Measurements from ENCODE around the gene CMIP. TPM values are rescaled to one million over a fixed set of nuclear protein-coding genes. Genes with fewer than 3 reads are reported as not detected.

CMIP gene
- total RNA-seq, 4 donors from 2014 or later, result 40.0 to 69.6 (median 47.0) TPM

- in situ Hi-C loops (cut with MboI; ENCODE audit: low pct_ligation_motif_present in 1 of 4, low pct_unique_long_range_greater_than_20kb in 1 of 4, low sequenced_read_pairs in 3 of 4), result no loop called here
- intact Hi-C loops (cut with DNase I; ENCODE audit: low total_unique reads), result no loop called here
- no peaks in the 10 kb centered on the region for H3K9me3 ChIP-seq
- no peaks in the 10 kb centered on the region for H3K36me3 ChIP-seq
- H3K27me3 ChIP-seq, result no peaks in the 10 kb centered on the region
- TF ChIP-seq, protein P1, sequence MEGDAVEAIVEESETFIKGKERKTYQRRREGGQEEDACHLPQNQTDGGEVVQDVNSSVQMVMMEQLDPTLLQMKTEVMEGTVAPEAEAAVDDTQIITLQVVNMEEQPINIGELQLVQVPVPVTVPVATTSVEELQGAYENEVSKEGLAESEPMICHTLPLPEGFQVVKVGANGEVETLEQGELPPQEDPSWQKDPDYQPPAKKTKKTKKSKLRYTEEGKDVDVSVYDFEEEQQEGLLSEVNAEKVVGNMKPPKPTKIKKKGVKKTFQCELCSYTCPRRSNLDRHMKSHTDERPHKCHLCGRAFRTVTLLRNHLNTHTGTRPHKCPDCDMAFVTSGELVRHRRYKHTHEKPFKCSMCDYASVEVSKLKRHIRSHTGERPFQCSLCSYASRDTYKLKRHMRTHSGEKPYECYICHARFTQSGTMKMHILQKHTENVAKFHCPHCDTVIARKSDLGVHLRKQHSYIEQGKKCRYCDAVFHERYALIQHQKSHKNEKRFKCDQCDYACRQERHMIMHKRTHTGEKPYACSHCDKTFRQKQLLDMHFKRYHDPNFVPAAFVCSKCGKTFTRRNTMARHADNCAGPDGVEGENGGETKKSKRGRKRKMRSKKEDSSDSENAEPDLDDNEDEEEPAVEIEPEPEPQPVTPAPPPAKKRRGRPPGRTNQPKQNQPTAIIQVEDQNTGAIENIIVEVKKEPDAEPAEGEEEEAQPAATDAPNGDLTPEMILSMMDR (IDR thresholded peaks at IDR 0.05), result no peak
- TF ChIP-seq POLR2AphosphoS5 (IDR thresholded peaks at IDR 0.05) (no peak), POLR2A (IDR thresholded peaks at IDR 0.05) (no peak), EP300 (IDR thresholded peaks at IDR 0.05; ENCODE audit: low read depth) (no peak)
- H3K4me1 ChIP-seq, result peaks cover 0 to 20% (median 13%) of the 10 kb centered on the region in 4 donors
- WGBS, 2 donors (ENCODE audit: low coverage in 1 of 2), result 93 to 100% methylated on average over 1 to 4 of the region's 4 CpGs
- no peak overlapping the region for H3K4me3 ChIP-seq
- no peak for DNase-seq
- no peak overlapping the region for H3K27ac ChIP-seq
These were observed 126.6 kb downstream of the CMIP start for GRCh38 chr16:81571175-81571574.

GRCh38 chr16:81571592-81572385 lies 127.2 kb downstream of the CMIP start:
- DNase-seq, result no peak
- Histone ChIP-seq H3K4me1 (peaks cover 0 to 20% (median 13%) of the 10 kb centered on the region in 4 donors), H3K27ac (no peak overlapping the region), H3K27me3 (no peaks in the 10 kb centered on the region), H3K4me3 (no peak overlapping the region), H3K36me3 (no peaks in the 10 kb centered on the region), H3K9me3 (no peaks in the 10 kb centered on the region)
- intact Hi-C loops (cut with DNase I; ENCODE audit: low total_unique reads), result no loop called here
- in situ Hi-C loops (cut with MboI; ENCODE audit: low pct_ligation_motif_present in 1 of 4, low pct_unique_long_range_greater_than_20kb in 1 of 4, low sequenced_read_pairs in 3 of 4), result no loop called here
- 92 to 94% methylated on average over 10 to 24 of the region's 24 CpGs for WGBS, 2 donors (ENCODE audit: low coverage in 1 of 2)
- TF ChIP-seq POLR2A (IDR thresholded peaks at IDR 0.05) (no peak), POLR2AphosphoS5 (IDR thresholded peaks at IDR 0.05) (no peak)
- TF ChIP-seq, protein P1 (IDR thresholded peaks at IDR 0.05), result no peak

- no peak for DNase-seq
- Histone ChIP-seq H3K27me3 (no peaks in the 10 kb centered on the region), H3K27ac (peak overlapping the region in 1 of 4 donors; percentile 32), H3K4me3 (no peak overlapping the region), H3K36me3 (no peaks in the 10 kb centered on the region), H3K4me1 (peaks cover 0 to 20% (median 13%) of the 10 kb centered on the region in 4 donors), H3K9me3 (no peaks in the 10 kb centered on the region)
- TF ChIP-seq EP300 (IDR thresholded peaks at IDR 0.05; ENCODE audit: low read depth) (no peak), POLR2A (IDR thresholded peaks at IDR 0.05) (no peak), POLR2AphosphoS5 (IDR thresholded peaks at IDR 0.05) (no peak)
- TF ChIP-seq, protein P1 (IDR thresholded peaks at IDR 0.05), result no peak
- in situ Hi-C loops (cut with MboI; ENCODE audit: low pct_ligation_motif_present in 1 of 4, low pct_unique_long_range_greater_than_20kb in 1 of 4, low sequenced_read_pairs in 3 of 4), result no loop called here
- WGBS, 2 donors (ENCODE audit: low coverage in 1 of 2), result 61 to 83% methylated on average over 2 to 20 of the region's 20 CpGs
- intact Hi-C loops (cut with DNase I; ENCODE audit: low total_unique reads), result no loop called here
These were observed 128.0 kb downstream of the CMIP start for GRCh38 chr16:81572386-81573144.

DNA sequence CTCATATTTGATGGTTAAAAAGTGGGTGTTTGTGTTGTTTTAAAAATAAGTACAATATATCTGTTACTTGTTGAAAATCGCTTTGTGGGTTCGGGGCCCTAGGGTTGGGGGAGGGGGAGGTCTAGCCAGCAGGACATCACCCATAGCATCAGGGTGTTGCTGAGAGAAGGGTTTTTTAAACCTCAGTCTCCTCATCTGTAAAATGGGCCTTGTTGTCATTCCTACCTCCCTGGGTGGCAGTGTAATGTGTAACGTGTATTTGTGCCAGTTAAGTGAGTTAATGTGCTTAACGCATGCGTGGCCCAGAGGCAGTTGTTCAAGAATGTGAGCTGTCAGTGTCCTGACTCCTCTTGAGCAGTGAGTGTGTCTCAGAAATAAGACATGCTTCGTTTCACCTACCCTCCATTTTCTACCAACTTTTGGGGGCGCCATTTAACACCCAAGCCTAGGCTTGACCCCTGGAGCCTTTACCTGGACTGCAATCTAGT lies 129.0 kb downstream of the CMIP start:
- TF ChIP-seq EP300 (IDR thresholded peaks at IDR 0.05; ENCODE audit: low read depth), result no peak
- TF ChIP-seq POLR2AphosphoS5 (IDR thresholded peaks at IDR 0.05), result no peak
- TF ChIP-seq, protein P1 (IDR thresholded peaks at IDR 0.05), result no peak
- TF ChIP-seq POLR2A (IDR thresholded peaks at IDR 0.05), result no peak
- Histone ChIP-seq H3K9me3 (no peaks in the 10 kb centered on the region), H3K36me3 (no peaks in the 10 kb centered on the region), H3K27me3 (no peaks in the 10 kb centered on the region), H3K27ac (no peak overlapping the region), H3K4me1 (peaks cover 0 to 18% (median 8%) of the 10 kb centered on the region in 4 donors), H3K4me3 (no peak overlapping the region)
- 94% methylated on average over 7 of the region's 7 CpGs; no CpG with 5 or more reads in 1 of the 2 donors for WGBS, 2 donors (ENCODE audit: low coverage in 1 of 2)
- in situ Hi-C loops (cut with MboI; ENCODE audit: low pct_ligation_motif_present in 1 of 4, low pct_unique_long_range_greater_than_20kb in 1 of 4, low sequenced_read_pairs in 3 of 4), result no loop called here
- intact Hi-C loops (cut with DNase I; ENCODE audit: low total_unique reads), result no loop called here
- DNase-seq, result no peak

All from transverse colon (tissue), 4 donors.